HL-60 (cell line): ENCODE measurements around the gene TMCO2.

Experiments
- DNase-seq, 2 experiments: peaks; one replicate each; pipeline ENCODE4 v3.0.0-alpha.2; 2010 to 2020; ENCODE audit warnings: low read depth in 1 of 2, low spot score in 1 of 2
- H3K27ac ChIP-seq: fragments of 250-450 bp; sonication (Bioruptor Pico); replicated peaks from 2 replicates; pipeline ENCODE4 v1.5.1; 2020; ENCODE audit warnings: mild to moderate bottlenecking, moderate library complexity
- H3K27me3 ChIP-seq: fragments of 250-450 bp; sonication (Bioruptor Pico); 2 replicates; pipeline ENCODE4 v1.5.1; 2021; ENCODE audit warnings: mild to moderate bottlenecking, moderate library complexity; ENCODE audit not compliant: insufficient read depth, poor library complexity, severe bottlenecking
- H3K4me3 ChIP-seq: replicated peaks from 2 replicates; pipeline ENCODE4 v1.5.1; 2011; ENCODE audit warnings: mild to moderate bottlenecking, control low read depth, low read length; ENCODE audit not compliant: insufficient read depth
- GABPA ChIP-seq: IDR thresholded peaks from 2 replicates; pipeline ENCODE4 v1.6.1; 2012; ENCODE audit warnings: low read depth
- POLR2AphosphoS5 ChIP-seq: IDR thresholded peaks from 2 replicates; pipeline ENCODE4 v1.6.1; 2012; ENCODE audit warnings: low read depth
- SPI1 ChIP-seq: IDR thresholded peaks from 2 replicates; pipeline ENCODE4 v1.6.1; 2012; ENCODE audit warnings: low read depth, mild to moderate bottlenecking, borderline replicate concordance
- TF ChIP-seq, protein P1 (sequence below): IDR thresholded peaks from 2 replicates; pipeline ENCODE4 v1.6.1; 2012; ENCODE audit warnings: low read depth; ENCODE audit not compliant: insufficient replicate concordance
- TF ChIP-seq, protein P2 (sequence below): IDR thresholded peaks from one replicate; pipeline ENCODE4 v1.5.1; 2011; ENCODE audit warnings: low read length, control low read depth, inconsistent platforms; ENCODE audit not compliant: insufficient read depth

The TMCO2 gene

DNA sequence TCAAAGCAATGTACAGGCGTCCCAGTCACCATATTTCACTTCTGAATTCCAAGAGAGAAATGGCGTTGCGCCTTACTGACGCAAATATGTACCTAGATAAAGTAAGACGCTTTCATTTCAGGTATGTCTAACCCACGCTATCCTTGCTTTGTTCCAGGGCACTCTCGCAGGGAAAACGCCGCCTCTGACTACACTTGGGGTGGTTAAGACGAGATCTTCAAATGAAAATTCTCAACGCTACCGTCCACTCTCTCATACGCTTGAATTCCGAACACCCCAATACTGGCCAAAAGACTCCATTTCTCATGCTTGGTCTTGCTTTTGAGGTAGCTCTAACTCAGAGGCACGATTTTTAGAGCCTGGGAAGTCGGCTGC is 9.6 kb downstream of the TMCO2 start:
- peak overlapping the region; percentile 89 for H3K4me3 ChIP-seq
- peak overlapping the region; percentile 92 for H3K27ac ChIP-seq
- no peaks in the 10 kb centered on the region for H3K27me3 ChIP-seq
- no peak for DNase-seq
- TF ChIP-seq POLR2AphosphoS5 (no peak), SPI1 (no peak)
- TF ChIP-seq, protein P1, sequence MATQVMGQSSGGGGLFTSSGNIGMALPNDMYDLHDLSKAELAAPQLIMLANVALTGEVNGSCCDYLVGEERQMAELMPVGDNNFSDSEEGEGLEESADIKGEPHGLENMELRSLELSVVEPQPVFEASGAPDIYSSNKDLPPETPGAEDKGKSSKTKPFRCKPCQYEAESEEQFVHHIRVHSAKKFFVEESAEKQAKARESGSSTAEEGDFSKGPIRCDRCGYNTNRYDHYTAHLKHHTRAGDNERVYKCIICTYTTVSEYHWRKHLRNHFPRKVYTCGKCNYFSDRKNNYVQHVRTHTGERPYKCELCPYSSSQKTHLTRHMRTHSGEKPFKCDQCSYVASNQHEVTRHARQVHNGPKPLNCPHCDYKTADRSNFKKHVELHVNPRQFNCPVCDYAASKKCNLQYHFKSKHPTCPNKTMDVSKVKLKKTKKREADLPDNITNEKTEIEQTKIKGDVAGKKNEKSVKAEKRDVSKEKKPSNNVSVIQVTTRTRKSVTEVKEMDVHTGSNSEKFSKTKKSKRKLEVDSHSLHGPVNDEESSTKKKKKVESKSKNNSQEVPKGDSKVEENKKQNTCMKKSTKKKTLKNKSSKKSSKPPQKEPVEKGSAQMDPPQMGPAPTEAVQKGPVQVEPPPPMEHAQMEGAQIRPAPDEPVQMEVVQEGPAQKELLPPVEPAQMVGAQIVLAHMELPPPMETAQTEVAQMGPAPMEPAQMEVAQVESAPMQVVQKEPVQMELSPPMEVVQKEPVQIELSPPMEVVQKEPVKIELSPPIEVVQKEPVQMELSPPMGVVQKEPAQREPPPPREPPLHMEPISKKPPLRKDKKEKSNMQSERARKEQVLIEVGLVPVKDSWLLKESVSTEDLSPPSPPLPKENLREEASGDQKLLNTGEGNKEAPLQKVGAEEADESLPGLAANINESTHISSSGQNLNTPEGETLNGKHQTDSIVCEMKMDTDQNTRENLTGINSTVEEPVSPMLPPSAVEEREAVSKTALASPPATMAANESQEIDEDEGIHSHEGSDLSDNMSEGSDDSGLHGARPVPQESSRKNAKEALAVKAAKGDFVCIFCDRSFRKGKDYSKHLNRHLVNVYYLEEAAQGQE = no peak
- TF ChIP-seq, protein P2, sequence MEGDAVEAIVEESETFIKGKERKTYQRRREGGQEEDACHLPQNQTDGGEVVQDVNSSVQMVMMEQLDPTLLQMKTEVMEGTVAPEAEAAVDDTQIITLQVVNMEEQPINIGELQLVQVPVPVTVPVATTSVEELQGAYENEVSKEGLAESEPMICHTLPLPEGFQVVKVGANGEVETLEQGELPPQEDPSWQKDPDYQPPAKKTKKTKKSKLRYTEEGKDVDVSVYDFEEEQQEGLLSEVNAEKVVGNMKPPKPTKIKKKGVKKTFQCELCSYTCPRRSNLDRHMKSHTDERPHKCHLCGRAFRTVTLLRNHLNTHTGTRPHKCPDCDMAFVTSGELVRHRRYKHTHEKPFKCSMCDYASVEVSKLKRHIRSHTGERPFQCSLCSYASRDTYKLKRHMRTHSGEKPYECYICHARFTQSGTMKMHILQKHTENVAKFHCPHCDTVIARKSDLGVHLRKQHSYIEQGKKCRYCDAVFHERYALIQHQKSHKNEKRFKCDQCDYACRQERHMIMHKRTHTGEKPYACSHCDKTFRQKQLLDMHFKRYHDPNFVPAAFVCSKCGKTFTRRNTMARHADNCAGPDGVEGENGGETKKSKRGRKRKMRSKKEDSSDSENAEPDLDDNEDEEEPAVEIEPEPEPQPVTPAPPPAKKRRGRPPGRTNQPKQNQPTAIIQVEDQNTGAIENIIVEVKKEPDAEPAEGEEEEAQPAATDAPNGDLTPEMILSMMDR = no peak

DNA sequence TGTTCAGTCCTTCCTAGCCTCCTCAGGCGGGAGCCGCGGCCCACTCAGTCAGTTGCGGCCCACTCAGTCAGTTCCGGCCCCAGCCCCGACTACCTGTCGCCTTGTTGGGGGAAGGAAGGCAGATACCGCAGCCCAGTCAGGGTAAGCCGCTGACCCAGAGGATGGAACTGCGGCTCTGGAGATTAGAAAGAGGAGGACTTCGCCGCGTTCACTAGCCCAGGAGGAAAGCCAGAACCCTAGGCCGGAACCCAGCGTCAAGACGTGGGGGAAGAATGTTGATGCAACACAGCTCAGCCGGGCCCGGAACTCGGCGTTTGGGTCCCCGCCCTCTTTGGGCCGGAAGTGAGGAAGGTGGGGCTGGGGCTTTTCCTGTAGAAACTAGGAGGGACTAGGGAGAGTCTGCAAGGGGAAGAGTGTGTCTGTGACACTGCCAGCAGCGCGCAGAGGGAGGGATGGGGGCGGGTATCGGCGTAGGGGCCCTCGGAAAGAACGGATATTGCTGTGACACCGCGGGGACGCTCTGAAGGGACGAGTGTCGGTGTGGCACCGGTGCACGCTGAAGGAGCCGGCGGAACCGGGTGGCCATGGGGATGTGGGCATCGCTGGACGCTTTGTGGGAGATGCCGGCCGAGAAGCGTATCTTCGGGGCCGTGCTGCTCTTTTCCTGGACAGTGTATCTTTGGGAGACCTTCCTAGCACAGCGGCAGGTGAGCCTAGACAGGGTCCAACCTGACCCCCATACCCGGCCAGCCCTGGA is 10.1 kb downstream of the TMCO2 start, which contains the start of gene ZMPSTE24:
Gene ZMPSTE24, plus strand, starts transcription at position 549 of the 757 bp plus-strand sequence. Its CDS starts 36 bp downstream, at position 585.
- Histone ChIP-seq H3K4me3 (peak within 1 kb of the TSS; percentile 89), H3K27me3 (no peaks in the 10 kb centered on the region), H3K27ac (peak within 1 kb of the TSS; percentile 92)
- peak; percentile 96 to 99 for DNase-seq
- TF ChIP-seq, protein P1 = peak; percentile 66
- TF ChIP-seq POLR2AphosphoS5 = peak; percentile 91
- TF ChIP-seq, protein P2 = no peak
- peak; percentile 23; the same call in 1 of the 2 replicates for TF ChIP-seq SPI1
- TF ChIP-seq GABPA = peak; percentile 98

DNA sequence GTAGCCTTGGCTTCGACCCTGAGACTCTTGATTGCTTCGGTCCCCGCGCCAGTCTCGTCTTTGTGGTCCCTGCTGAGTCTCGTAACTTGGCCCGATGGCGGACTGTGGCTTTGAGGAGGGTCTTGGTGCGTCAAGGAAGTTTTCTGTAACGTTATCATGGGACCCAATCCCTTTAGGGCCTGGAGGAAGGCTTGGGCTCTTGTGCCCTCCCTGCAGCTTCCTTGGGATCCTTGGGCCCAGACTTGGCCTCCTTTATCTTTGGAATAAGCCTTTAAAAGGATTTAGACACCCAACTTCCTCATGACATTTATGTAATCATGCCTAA is 10.7 kb downstream of the TMCO2 start:
- TF ChIP-seq, protein P2 = no peak
- no peak for TF ChIP-seq GABPA
- TF ChIP-seq POLR2AphosphoS5 = no peak
- TF ChIP-seq, protein P1 = no peak
- no peak for TF ChIP-seq SPI1

More for the DNA sequence above, 10.7 kb downstream of the TMCO2 start:
- Histone ChIP-seq H3K4me3 (peak overlapping the region; percentile 89), H3K27me3 (no peaks in the 10 kb centered on the region), H3K27ac (peak overlapping the region; percentile 65)
- peak in 1 of 2 experiments; percentile 18 for DNase-seq
